HUES64 (cell line): ENCODE data around the gene TXK.

Experiments used
- H3K27ac ChIP-seq: 2 replicates; pipeline ENCODE4 v1.7.0; 2013; ENCODE audit warnings: low read depth, low read length, inconsistent platforms
- H3K27me3 ChIP-seq: 2 replicates; pipeline ENCODE4 v1.6.1; 2013; ENCODE audit warnings: mild to moderate bottlenecking, low read length; ENCODE audit not compliant: insufficient read depth
- H3K36me3 ChIP-seq: 2 replicates; pipeline ENCODE4 v1.6.1; 2013; ENCODE audit warnings: mild to moderate bottlenecking, low read length; ENCODE audit not compliant: insufficient read depth
- H3K4me1 ChIP-seq: 2 replicates; pipeline ENCODE4 v1.6.1; 2013; ENCODE audit warnings: mild to moderate bottlenecking, low read length, moderate library complexity; ENCODE audit not compliant: insufficient read depth
- H3K4me3 ChIP-seq: 2 replicates; pipeline ENCODE4 v1.5.1; 2013; ENCODE audit warnings: mild to moderate bottlenecking, low read length, moderate library complexity
- H3K9ac ChIP-seq: 2 replicates; pipeline ENCODE4 v1.6.1; 2013; ENCODE audit warnings: mild to moderate bottlenecking, low read depth, low read length
- H3K9me3 ChIP-seq: 2 replicates; pipeline ENCODE4 v1.6.1; 2013; ENCODE audit warnings: low read depth, low read length; ENCODE audit not compliant: insufficient read depth
- WGBS: fragments of 150-250, 120-280 bp; methylation state at CpG from one replicate; pipeline ENCODE4 v1.1.7; 2013; ENCODE audit warnings: missing lambda C conversion rate; 5-methylcytosine and 5-hydroxymethylcytosine counted together

The TXK gene

DNA sequence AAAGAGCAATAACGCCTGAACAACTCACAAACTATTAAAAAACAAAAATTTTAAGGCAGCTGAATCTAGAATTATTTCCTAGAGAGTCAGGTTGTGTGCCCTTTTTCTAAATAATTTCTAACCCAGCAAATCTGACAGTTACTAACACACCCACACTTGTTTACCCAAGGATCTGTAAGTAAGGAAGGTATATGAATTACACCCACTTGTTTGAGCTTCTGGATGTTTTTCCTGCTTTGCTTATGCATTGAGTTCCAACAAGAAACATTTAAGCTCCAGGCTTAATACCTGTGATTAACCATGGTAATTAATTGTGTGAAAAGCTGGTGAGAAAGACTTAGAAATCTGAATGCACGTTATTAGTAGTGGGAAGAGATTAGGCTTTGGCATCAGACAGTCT, 115.9 kb downstream of the TXK start:
- WGBS = 78% methylated on average over 2 of the region's 2 CpGs
- Histone ChIP-seq H3K27me3 (peaks cover 19% of the 10 kb centered on the region), H3K36me3 (no peaks in the 10 kb centered on the region), H3K27ac (no peak overlapping the region), H3K4me1 (peaks cover 10% of the 10 kb centered on the region; the same call in 1 of the 2 replicates), H3K9ac (no peak overlapping the region), H3K9me3 (no peaks in the 10 kb centered on the region), H3K4me3 (peak overlapping the region; percentile 80; the same call in 1 of the 2 replicates)

DNA sequence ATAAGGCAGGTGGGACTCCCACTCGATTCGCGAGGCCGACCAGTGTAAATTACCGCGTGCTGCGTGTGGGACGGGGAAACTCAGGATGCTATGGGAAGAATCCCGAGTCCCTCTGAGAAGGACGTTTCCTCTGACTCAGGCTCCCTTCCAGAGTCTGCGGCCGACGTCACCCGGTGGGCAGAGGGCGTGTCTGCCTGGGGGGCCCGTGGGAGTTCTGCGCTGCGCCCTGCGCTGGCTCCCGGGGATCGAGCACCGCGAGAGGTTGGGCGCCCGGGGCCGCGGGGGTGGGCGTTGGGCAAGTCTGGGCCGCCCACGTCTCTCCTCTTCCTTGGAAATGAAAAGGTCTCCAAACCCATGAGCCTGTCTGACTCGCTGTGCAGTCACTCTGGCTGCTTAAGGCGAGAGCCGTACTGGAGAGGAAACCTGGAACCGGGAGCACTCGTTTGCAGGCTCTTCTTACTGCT, 116.9 kb downstream of the TXK start:
- H3K36me3 ChIP-seq = no peaks in the 10 kb centered on the region
- WGBS = under 1% methylated on average over 35 of the region's 35 CpGs
- H3K9ac ChIP-seq = peak overlapping the region; percentile 66
- H3K9me3 ChIP-seq = no peaks in the 10 kb centered on the region
- H3K27ac ChIP-seq = no peak overlapping the region
- peaks cover 19% of the 10 kb centered on the region for H3K4me1 ChIP-seq
- peaks cover 19% of the 10 kb centered on the region for H3K27me3 ChIP-seq
- H3K4me3 ChIP-seq = peak overlapping the region; percentile 80
